DND-41 (cell line): ENCODE data around the gene MAN2B1.

Experiments
- EZH2 ChIP-seq: IDR thresholded peaks from 3 replicates; pipeline ENCODE4 v1.6.1; 2012; ENCODE audit warnings: borderline replicate concordance, low read depth, mild to moderate bottlenecking, moderate library complexity, low read length, inconsistent platforms; ENCODE audit not compliant: severe bottlenecking
- TF ChIP-seq, protein P1 (sequence below): IDR thresholded peaks from 2 replicates; pipeline ENCODE4 v1.5.1; 2012; ENCODE audit warnings: borderline replicate concordance, low read length, moderate library complexity, mild to moderate bottlenecking; ENCODE audit not compliant: poor library complexity, severe bottlenecking; ENCODE audit errors: extremely low read depth

DNA sequence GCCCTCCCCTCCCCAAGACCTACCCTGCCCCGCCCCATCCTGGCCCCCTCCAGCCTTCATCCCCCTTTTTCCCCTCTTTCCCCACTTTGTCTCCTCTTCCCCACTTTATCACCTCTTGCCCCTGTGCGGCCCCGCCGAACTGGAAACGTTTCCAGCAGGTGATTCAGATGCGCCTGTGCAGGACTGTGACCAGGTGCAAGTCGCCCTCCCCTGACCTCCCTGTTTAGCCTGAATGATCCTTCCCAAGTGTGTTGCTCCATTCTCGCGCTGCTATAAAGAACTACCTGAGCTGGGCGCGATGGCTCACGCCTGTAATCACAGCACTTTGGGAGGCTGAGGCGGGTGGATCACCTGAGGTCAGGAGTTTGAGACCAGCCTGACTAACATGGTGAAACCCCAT, 29.9 kb downstream of the MAN2B1 start:
- TF ChIP-seq, protein P1, sequence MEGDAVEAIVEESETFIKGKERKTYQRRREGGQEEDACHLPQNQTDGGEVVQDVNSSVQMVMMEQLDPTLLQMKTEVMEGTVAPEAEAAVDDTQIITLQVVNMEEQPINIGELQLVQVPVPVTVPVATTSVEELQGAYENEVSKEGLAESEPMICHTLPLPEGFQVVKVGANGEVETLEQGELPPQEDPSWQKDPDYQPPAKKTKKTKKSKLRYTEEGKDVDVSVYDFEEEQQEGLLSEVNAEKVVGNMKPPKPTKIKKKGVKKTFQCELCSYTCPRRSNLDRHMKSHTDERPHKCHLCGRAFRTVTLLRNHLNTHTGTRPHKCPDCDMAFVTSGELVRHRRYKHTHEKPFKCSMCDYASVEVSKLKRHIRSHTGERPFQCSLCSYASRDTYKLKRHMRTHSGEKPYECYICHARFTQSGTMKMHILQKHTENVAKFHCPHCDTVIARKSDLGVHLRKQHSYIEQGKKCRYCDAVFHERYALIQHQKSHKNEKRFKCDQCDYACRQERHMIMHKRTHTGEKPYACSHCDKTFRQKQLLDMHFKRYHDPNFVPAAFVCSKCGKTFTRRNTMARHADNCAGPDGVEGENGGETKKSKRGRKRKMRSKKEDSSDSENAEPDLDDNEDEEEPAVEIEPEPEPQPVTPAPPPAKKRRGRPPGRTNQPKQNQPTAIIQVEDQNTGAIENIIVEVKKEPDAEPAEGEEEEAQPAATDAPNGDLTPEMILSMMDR: no peak
- no peak for TF ChIP-seq EZH2
